Right lobe of liver (tissue), 4 donors: ENCODE data around the gene NUP210L.

ENCODE experiments used
- CTCF ChIP-seq, 4 donors: fragments of 200-600 bp in 3 of 4; fragments of 450-650 bp in 1 of 4; IDR thresholded peaks; one replicate each; pipeline versions ENCODE4 v1.5.1 to v1.8.0; 2016 to 2022; ENCODE audit warnings: antibody characterized with exemption in 4 of 4, mild to moderate bottlenecking in 2 of 4
- POLR2A ChIP-seq: fragments of 450-650 bp; IDR thresholded peaks from one replicate; pipeline ENCODE4 v1.6.1; 2017; ENCODE audit warnings: antibody characterized with exemption, mild to moderate bottlenecking
- donor health status: DM: no; HTN: no; CAD: no.
- donor health status: DM: no; HTN: no; CAD: no.
- donor health status: DM: no; HTN: yes; CAD: no.

- TF ChIP-seq CTCF (IDR thresholded peaks at IDR 0.05) (no peak), POLR2A (no peak)
Observed at GRCh38 chr1:153944005-153944826, 210.7 kb downstream of the NUP210L start.
